Activated naive CD8-positive, alpha-beta T cell (primary cell): ENCODE results near the gene RAB11FIP5.

Experiments
- H3K27ac Mint-ChIP-seq: one replicate; pipeline ENCODE4 v1.8.0; 2021; ENCODE audit warnings: mixed read lengths
- H3K27me3 Mint-ChIP-seq: one replicate; pipeline ENCODE4 v1.8.0; 2021; ENCODE audit warnings: mixed read lengths
- H3K36me3 Mint-ChIP-seq: one replicate; pipeline ENCODE4 v1.8.0; 2021; ENCODE audit warnings: mixed read lengths
- H3K4me1 Mint-ChIP-seq: one replicate; pipeline ENCODE4 v1.8.0; 2021; ENCODE audit warnings: low read depth, mixed read lengths
- H3K4me3 Mint-ChIP-seq: one replicate; pipeline ENCODE4 v1.8.0; 2021; ENCODE audit warnings: mild to moderate bottlenecking, mixed read lengths
- H3K9me3 Mint-ChIP-seq: one replicate; pipeline ENCODE4 v1.8.0; 2021; ENCODE audit warnings: low read depth, mixed read lengths

Gene RAB11FIP5

DNA sequence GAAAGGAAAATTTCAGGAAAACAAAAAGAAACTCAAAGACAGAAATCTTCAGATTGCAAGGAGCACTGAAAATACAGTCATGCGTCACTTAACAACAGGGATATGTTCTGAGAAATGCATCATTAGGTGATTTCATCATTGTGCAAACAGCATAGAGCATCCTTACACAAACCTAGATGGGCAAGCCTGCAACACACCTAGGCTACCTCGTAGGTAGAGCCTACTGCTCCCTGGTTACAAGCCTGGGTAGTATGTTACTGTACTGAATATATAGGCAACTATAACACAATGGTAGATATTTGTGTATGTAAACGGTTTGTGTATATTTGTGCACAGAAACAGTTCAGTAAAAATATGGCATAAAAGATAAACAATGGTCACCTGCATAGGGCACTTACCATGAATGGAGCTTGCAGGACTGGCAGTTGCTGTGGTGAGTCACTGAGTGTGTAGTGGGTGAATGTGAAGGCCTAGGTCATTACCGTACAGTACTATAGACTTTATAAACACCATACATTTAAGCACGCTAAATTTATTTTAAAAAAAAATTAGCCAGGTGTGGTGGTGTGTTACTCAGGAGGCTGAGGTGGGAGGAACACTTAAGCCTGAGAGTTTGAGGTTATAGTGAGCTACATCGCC, 74.7 kb downstream of the RAB11FIP5 start:
- no peaks in the 10 kb centered on the region for H3K4me1 Mint-ChIP-seq
- no peak overlapping the region for H3K27ac Mint-ChIP-seq
- no peak overlapping the region for H3K4me3 Mint-ChIP-seq
- H3K9me3 Mint-ChIP-seq: no peaks in the 10 kb centered on the region
- peaks cover 8% of the 10 kb centered on the region for H3K36me3 Mint-ChIP-seq
- H3K27me3 Mint-ChIP-seq: no peaks in the 10 kb centered on the region

DNA sequence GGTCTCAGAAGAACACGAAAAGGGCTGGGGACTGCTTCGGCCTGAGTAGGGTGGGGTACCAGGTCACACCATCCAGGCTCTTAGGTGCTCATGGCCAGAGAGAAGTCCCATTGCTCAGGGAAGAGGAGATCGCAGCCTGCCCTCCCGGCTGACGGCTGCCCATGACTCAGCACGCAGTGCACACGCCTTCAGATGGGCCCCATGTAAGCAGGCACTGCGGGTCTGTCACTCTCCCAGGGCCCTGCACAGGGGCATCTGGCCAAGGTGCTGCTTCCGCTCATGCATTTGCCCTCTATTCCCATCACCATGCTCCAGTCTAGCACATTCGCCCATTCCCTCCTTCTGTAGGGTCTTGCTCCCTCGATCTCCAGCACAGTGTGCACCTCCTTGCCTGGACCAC, 76.0 kb downstream of the RAB11FIP5 start:
- Mint-ChIP-seq H3K36me3 (peaks cover 8% of the 10 kb centered on the region), H3K27me3 (no peaks in the 10 kb centered on the region), H3K9me3 (no peaks in the 10 kb centered on the region), H3K4me3 (no peak overlapping the region), H3K4me1 (no peaks in the 10 kb centered on the region), H3K27ac (no peak overlapping the region)

DNA sequence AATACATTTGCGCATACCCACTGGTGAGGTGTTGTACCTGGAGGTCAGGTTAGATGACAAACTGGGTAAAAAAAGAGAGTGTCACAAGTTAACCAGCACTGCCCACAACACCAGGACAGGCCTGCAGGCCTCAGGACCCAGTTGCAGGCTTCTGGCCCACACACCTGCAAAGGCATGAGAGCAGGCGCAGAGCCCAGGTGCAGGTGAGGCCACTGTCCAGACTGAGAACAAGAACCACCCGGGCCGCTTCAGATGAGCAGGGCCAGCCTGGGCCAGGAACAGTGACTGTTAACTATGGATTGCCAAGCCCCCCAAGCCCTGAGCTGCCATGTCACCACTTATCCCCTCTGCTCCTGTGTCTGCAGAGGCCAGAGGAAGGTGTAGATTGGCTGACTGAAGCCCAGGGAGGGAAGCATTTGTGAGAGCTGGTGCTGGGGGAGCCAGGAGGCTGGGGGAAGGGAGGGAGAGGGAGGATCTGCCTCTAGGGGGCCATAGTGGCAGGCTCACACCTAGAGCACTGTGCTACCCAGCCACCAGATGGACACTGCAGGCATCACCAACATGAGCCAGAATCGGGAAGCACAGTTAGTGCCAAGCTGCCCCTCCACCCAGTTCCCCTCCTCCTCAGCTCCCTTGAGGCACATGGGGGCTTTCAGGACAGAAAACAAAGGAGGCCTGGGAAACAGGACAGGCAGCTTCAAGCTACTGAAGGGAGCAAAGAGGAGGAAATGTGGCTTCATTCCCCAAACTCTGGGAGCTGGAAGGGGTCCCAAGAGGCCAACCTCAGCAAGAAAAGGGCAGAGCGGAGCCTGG, 76.6 kb downstream of the RAB11FIP5 start:
- Mint-ChIP-seq H3K36me3 (peaks cover 10% of the 10 kb centered on the region), H3K27ac (no peak overlapping the region), H3K9me3 (no peaks in the 10 kb centered on the region), H3K4me1 (no peaks in the 10 kb centered on the region), H3K4me3 (no peak overlapping the region), H3K27me3 (no peaks in the 10 kb centered on the region)

DNA sequence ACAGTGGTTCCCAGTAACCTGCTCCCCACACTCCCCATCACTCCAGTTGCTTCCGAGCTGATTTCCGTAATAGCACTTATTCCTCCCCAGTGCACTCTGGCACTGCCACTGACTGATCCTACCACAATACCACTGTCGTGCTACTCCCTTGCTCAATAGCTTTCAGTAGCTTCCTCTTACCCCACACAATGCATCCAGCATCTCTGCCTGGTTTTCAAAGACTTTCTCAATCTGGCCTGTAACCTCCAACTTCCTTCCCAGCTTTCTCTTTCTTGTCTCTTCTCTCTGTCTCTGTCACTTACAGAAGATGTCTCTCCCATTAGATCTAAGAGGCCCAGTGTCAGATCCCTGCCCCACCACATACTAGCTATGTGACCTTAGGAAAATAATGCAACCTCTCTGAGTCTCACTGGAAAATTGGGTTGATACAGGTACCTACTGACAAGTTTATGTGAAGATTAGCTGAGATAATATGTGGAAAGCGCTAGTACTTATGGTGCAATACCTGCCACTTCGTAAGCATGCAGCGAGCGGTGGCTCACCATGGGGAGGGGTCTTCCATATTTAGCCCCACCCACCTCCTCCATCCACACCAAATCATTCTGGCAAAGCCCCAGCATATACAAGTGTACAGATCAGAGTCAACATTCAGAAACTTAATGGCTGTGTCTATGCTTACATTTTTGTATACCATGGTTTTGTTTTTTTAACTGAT, 77.9 kb downstream of the RAB11FIP5 start:
- no peaks in the 10 kb centered on the region for H3K4me1 Mint-ChIP-seq
- H3K27me3 Mint-ChIP-seq: no peaks in the 10 kb centered on the region
- H3K27ac Mint-ChIP-seq: no peak overlapping the region
- no peaks in the 10 kb centered on the region for H3K9me3 Mint-ChIP-seq
- no peak overlapping the region for H3K4me3 Mint-ChIP-seq
- H3K36me3 Mint-ChIP-seq: peaks cover 14% of the 10 kb centered on the region

DNA sequence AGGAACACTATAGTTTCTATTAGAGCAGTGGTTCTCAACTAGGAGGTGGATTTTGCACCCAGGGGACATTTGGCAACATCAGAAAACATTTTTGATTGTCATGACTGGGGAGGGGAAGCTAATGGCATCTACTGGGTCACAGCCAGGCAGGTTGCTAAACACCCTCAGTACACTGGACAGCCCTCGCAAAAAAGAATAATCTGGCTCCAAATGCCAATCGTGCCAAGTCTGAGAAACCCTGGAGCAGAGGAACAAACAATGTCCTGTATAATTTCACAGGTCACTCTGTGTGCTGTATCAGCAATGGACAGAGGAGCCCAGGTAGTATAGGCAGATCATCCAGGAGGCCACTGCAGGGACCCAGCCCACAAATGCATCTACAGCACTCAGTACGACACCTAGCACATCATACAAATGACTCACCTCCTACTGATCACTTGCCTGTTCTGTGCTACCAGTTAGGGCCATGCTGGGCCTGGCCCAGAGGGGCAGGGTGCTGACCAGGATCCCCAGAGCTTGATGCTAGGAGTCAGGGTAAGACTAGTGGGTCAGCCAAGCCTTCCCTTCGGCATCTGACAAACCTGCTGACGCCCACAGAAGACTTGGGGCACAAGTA, 78.9 kb downstream of the RAB11FIP5 start:
- Mint-ChIP-seq H3K27me3 (no peaks in the 10 kb centered on the region), H3K27ac (no peak overlapping the region), H3K4me3 (no peak overlapping the region), H3K4me1 (no peaks in the 10 kb centered on the region), H3K9me3 (no peaks in the 10 kb centered on the region), H3K36me3 (peaks cover 11% of the 10 kb centered on the region)

DNA sequence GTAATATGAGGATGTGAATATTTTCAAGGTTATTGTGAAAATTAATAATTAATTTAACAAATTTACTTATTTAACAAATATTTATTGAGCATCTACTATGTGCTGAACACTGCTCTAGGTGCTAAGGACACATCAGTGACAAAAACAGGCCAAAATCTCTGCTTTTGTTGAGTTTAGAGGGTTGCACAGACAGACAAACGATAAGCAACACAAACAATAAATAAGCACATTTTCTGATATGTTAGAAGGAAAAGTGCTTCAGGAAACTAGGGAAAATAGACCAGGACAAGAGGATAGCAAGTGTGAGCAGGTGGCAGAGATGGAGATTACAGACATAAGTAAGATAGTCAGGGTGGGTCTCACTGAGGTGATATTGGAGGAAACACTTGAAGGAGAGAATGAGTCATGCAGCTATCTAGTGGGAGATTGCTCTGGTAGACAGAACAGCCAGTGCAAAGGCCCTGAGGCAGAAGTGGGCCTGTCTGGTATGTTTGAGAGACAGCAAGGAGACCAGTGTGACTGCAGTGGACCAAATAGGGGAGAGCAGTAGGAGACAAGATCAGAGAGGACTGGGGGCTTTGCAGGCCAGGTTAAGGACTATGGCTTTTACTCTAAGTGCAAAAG, 79.5 kb downstream of the RAB11FIP5 start:
- H3K27ac Mint-ChIP-seq: no peak overlapping the region
- no peak overlapping the region for H3K4me3 Mint-ChIP-seq
- no peaks in the 10 kb centered on the region for H3K27me3 Mint-ChIP-seq
- H3K9me3 Mint-ChIP-seq: no peaks in the 10 kb centered on the region
- no peaks in the 10 kb centered on the region for H3K4me1 Mint-ChIP-seq
- peaks cover 11% of the 10 kb centered on the region for H3K36me3 Mint-ChIP-seq

DNA sequence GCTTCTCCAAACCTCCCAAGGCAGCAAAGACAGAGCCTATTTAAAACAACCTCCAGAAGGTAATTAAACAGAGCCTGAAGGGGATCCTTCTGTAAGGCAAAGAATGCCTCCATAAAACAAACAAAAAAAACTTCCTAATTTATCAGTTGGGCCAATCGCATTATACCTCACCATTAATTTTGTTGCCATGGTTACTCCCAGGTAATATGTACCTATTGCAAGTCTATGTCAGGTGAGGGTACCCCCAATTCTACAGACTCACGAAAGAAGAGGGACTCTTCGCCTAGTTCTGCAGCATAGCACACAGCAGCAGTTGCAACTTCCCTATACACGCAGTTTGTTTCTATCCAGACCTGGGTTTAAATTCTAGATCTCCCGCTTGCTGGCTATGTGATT, 80.0 kb downstream of the RAB11FIP5 start:
- Mint-ChIP-seq H3K27ac (no peak overlapping the region), H3K4me1 (no peaks in the 10 kb centered on the region), H3K9me3 (no peaks in the 10 kb centered on the region), H3K4me3 (no peak overlapping the region), H3K36me3 (peaks cover 9% of the 10 kb centered on the region), H3K27me3 (no peaks in the 10 kb centered on the region)

DNA sequence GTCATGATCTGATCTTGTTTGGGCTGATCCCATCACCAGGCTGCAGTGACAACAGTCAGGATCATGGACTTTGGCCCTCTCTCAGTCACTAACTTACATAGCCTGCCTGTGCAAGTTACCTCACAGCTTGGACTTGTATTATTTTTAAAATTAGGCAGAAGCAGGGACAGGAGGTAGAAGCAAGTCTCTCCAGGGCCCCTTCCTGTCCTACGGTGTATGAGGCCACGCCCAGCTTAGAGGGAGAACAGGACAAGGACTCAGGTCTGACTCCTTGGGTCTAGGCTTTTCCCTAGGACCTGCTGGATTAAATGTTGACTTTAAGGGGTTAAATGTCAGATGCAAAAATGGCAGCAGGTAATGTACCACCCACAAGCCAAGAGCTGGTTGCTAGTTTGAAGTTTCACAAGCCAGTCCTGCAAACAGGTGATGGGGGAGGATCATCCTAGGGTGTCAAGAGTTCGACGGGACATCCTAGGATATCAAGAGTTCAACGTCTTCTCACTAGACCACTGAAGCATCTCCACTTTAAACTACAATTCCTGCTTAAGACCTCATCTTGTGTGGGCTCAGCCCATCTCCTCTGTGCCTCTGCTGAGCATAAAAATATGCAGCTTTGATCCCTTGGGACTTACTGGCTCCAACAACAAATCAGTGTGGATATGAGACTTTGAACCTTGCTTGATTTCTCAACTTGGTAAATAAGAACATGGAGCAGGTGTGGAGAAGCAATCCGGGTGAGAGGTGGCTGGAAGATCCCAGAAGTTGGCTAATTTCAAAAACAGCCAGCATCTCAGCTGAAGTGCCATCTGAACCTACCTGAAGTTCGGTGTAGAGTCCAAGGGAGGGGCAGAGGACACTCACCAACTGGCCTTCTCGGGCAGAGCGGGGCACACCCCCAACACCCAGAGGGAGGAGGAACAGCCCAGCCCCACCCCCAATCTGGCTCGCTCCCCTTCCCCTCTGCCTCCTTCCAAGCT, 80.7 kb downstream of the RAB11FIP5 start:
- Mint-ChIP-seq H3K36me3 (peaks cover 7% of the 10 kb centered on the region), H3K27ac (no peak overlapping the region), H3K4me3 (no peak overlapping the region), H3K9me3 (no peaks in the 10 kb centered on the region), H3K4me1 (no peaks in the 10 kb centered on the region), H3K27me3 (no peaks in the 10 kb centered on the region)

DNA sequence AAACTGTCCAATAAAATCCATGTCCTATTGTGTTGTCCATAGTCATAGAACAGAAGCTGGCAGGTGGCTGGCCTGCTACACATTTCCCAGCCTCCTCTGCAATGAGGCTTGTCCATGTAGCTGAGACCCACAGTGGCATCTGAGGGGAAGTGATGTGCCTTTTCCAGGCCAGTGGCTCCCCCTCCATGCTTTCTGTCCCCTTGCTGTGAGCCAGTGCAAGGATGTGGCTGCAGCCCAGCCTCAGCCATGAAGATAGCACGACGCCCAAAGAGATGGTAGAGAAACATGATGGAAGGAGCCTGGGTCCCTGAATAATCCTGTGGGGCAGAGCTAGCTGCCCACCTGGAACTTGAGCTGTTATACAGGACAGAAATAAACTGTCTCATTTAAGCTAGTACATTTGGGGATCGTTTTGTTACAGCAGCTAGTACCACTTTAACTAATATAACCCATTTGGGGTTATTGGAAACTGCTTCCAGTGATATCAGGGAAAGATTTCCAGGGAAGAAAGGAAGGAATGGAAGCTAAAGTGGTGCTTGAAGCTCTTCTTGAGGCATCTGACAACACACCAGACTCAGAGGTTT, 81.6 kb downstream of the RAB11FIP5 start:
- no peaks in the 10 kb centered on the region for H3K9me3 Mint-ChIP-seq
- H3K4me1 Mint-ChIP-seq: no peaks in the 10 kb centered on the region
- no peak overlapping the region for H3K4me3 Mint-ChIP-seq
- H3K27me3 Mint-ChIP-seq: no peaks in the 10 kb centered on the region
- peaks cover 7% of the 10 kb centered on the region for H3K36me3 Mint-ChIP-seq
- no peak overlapping the region for H3K27ac Mint-ChIP-seq

DNA sequence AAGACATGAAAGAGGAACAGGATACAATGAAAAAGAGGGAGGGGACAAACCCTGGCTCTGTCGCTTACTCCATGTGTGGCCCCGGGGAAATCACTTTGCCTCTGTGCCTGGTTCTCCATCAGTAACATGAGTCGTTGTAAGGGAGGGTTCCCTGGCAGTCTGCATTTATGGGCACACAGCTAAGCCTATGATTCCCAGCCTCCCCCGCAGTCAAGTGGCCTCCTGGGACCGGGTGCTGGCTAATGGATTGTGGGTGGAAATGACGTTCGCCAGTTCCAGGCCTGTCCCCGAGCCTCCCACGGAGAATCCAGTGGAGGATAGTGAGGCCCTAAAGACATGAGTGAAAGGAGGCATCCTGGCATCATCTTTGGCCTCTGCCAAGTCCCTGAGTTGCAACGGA, 83.9 kb downstream of the RAB11FIP5 start:
- Mint-ChIP-seq H3K4me3 (no peak overlapping the region), H3K27ac (no peak overlapping the region), H3K9me3 (no peaks in the 10 kb centered on the region), H3K27me3 (no peaks in the 10 kb centered on the region), H3K4me1 (no peaks in the 10 kb centered on the region), H3K36me3 (peaks cover 7% of the 10 kb centered on the region)

DNA sequence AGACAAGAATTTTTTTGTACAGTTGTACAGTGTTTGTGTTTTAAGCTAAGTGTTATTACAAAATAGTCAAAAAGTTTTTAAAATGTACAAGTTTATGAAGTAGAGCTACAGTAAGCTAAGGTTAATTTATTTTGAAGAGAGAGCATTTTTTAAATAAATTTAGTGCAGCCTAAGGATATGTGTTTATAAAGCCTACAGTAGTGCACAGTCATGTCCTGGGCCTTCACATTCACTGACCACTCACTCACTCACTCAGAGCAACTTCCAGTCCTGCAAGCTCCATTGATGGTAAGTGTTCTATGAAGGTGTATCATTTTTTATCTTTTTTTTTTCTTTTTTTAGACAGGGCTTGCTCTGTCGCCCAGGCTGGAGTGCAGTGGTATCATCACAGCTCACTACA, 85.4 kb downstream of the RAB11FIP5 start:
- no peak overlapping the region for H3K27ac Mint-ChIP-seq
- no peaks in the 10 kb centered on the region for H3K9me3 Mint-ChIP-seq
- H3K36me3 Mint-ChIP-seq: peaks cover 7% of the 10 kb centered on the region
- H3K27me3 Mint-ChIP-seq: no peaks in the 10 kb centered on the region
- no peaks in the 10 kb centered on the region for H3K4me1 Mint-ChIP-seq
- H3K4me3 Mint-ChIP-seq: no peak overlapping the region

DNA sequence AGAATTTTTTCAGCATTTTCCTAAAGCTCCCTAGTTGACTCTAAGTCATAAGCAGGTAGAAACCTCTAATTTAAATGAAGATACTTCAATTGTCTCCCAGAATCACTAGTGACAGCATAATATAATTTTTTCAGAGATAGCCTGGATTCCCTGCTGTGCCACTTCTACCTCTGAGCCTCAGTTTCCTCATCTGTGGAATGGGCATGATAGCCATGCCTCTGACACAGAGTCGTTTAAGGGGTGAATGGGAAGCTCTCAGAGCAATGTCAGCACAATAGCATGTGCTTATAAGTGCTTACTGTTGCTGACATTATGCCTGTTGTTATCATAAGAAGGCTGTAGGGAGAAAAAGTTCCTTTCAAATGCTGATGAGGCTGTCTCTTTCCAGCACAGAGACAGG, 89.3 kb downstream of the RAB11FIP5 start:
- no peaks in the 10 kb centered on the region for H3K9me3 Mint-ChIP-seq
- H3K4me1 Mint-ChIP-seq: no peaks in the 10 kb centered on the region
- H3K36me3 Mint-ChIP-seq: peaks cover 2% of the 10 kb centered on the region
- H3K27me3 Mint-ChIP-seq: no peaks in the 10 kb centered on the region
- no peak overlapping the region for H3K4me3 Mint-ChIP-seq
- H3K27ac Mint-ChIP-seq: no peak overlapping the region
